Ascending aorta (tissue), 2 donors: ENCODE data around the gene MFSD6. TPM values are rescaled to one million over a fixed set of nuclear protein-coding genes. Genes with fewer than 3 reads are reported as not detected.

Experiments used
- DNase-seq, 2 donors: peaks; one replicate each; pipeline ENCODE4 v3.0.0-alpha.2; 2019; ENCODE audit warnings: low spot score in 2 of 2
- H3K27ac ChIP-seq, 2 donors: fragments of 200-600 bp; sonication (generic); one replicate each; pipeline ENCODE4 v1.5.1; 2016 to 2017; ENCODE audit warnings: mild to moderate bottlenecking in 1 of 2
- H3K27me3 ChIP-seq: fragments of 200-600 bp; sonication (generic); one replicate; pipeline ENCODE4 v1.5.1; 2017
- H3K36me3 ChIP-seq, 2 donors: fragments of 200-600 bp; sonication (generic); one replicate each; pipeline ENCODE4 v1.5.1; 2016
- H3K4me1 ChIP-seq, 2 donors: fragments of 200-600 bp; sonication (generic); one replicate each; pipeline ENCODE4 v1.5.1; 2016 to 2017; ENCODE audit warnings: mild to moderate bottlenecking in 1 of 2
- H3K4me3 ChIP-seq, 2 donors: fragments of 200-600 bp; sonication (generic); one replicate each; pipeline ENCODE4 v1.5.1; 2016 to 2017; ENCODE audit warnings: mild to moderate bottlenecking in 1 of 2
- H3K9me3 ChIP-seq, 2 donors: fragments of 200-600 bp; sonication (generic); one replicate each; pipeline ENCODE4 v1.5.1; 2016
- CTCF ChIP-seq, 3 experiments: fragments of 200-600 bp in 2 of 3; fragments of 450-650 bp in 1 of 3; sonication (generic) in 2 of 3; IDR thresholded peaks; one replicate each; pipeline ENCODE4 v1.5.1; 2016 to 2019; ENCODE audit warnings: antibody characterized with exemption in 3 of 3, mild to moderate bottlenecking in 1 of 3, moderate library complexity in 1 of 3
- intact Hi-C: fragments of 100-400 bp; cut with DNase I; formaldehyde crosslinking; loops from one replicate; pipeline ENCODE4 v1.15.1; 2023
- total RNA-seq: library from RNA; depleted of rRNA; stranded (reverse); fragments of >200 nt; gene quantifications from one replicate; pipeline ENCODE4 v1.1.0, GENCODE V29; 2016

MFSD6 gene
- total RNA-seq, 1 donor from 2014 or later, result 53.2 TPM

- no peaks in the 10 kb centered on the region for H3K36me3 ChIP-seq
- intact Hi-C loops, result no loop called here
- H3K27me3 ChIP-seq, result no peaks in the 10 kb centered on the region
- no peak for DNase-seq
- H3K4me3 ChIP-seq, result no peak overlapping the region
- H3K4me1 ChIP-seq, result no peaks in the 10 kb centered on the region
- no peaks in the 10 kb centered on the region for H3K9me3 ChIP-seq
- no peak overlapping the region for H3K27ac ChIP-seq
- no peak for TF ChIP-seq CTCF (IDR thresholded peaks at IDR 0.05)
Measured at GRCh38 chr2:190387422-190387821, 20.7 kb upstream of the MFSD6 start.

DNA sequence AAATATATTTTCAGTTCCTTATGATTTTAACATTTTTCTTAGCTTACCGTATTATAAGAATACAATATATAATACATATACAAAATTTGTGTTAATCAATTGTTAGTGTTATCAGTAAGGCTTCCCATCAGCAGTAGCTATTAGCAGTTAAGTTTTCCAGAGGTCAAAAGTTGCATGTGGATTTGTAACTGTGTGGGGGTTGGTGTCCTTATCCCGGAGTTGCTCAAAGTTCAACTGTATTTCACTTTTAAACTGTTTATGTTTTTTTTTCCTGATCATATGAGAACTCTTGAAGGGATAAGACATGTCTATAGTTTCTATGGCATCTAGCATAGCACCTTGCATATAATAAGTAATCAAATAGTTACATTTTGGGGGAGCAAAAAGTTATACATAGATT is 11.9 kb upstream of the MFSD6 start:
- no peak overlapping the region for H3K27ac ChIP-seq
- intact Hi-C loops, result no loop called here
- no peak overlapping the region for H3K4me3 ChIP-seq
- no peaks in the 10 kb centered on the region for H3K27me3 ChIP-seq
- no peak for TF ChIP-seq CTCF (IDR thresholded peaks at IDR 0.05)
- no peaks in the 10 kb centered on the region for H3K4me1 ChIP-seq
- no peaks in the 10 kb centered on the region for H3K36me3 ChIP-seq
- H3K9me3 ChIP-seq, result no peaks in the 10 kb centered on the region
- DNase-seq, result no peak

GRCh38 chr2:190402986-190403603 is 5.1 kb upstream of the MFSD6 start:
- peaks cover 0 to 5% of the 10 kb centered on the region in 2 donors for H3K4me1 ChIP-seq
- no peak overlapping the region for H3K27ac ChIP-seq
- DNase-seq, result no peak
- intact Hi-C loops, result no loop called here
- no peaks in the 10 kb centered on the region for H3K9me3 ChIP-seq
- H3K4me3 ChIP-seq, result no peak overlapping the region
- TF ChIP-seq CTCF (IDR thresholded peaks at IDR 0.05), result no peak
- H3K36me3 ChIP-seq, result no peaks in the 10 kb centered on the region
- H3K27me3 ChIP-seq, result no peaks in the 10 kb centered on the region

- no peaks in the 10 kb centered on the region for H3K9me3 ChIP-seq
- no peak for TF ChIP-seq CTCF (IDR thresholded peaks at IDR 0.05)
- no peak for DNase-seq
- H3K27ac ChIP-seq, result no peak overlapping the region
- peaks cover 0 to 8% of the 10 kb centered on the region in 2 donors for H3K4me1 ChIP-seq
- intact Hi-C loops, result no loop called here
- H3K4me3 ChIP-seq, result no peak overlapping the region
- H3K36me3 ChIP-seq, result no peaks in the 10 kb centered on the region
- no peaks in the 10 kb centered on the region for H3K27me3 ChIP-seq
Measured at GRCh38 chr2:190404487-190404886, 3.7 kb upstream of the MFSD6 start.

DNA sequence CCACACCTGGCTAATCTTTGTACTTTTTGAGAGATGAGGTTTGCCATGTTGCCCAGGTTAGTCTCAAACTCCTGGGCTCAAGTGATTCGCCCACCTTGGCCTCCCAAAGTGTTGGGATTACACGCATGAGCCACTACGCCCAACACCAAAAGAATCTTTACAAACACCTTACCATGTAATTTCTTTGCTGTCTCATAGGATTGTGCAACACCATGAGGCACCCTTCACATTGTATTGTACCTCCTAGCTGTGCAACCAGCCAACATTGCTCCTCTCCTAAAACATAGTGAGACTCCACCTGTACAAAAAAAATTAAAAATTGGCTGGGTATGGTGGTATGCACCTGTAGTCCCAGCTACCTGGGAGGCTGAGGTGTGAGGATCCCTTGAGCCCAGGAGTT is 3.1 kb upstream of the MFSD6 start:
- Histone ChIP-seq H3K27ac (no peak overlapping the region), H3K4me1 (peaks cover 0 to 8% of the 10 kb centered on the region in 2 donors), H3K36me3 (no peaks in the 10 kb centered on the region), H3K27me3 (no peaks in the 10 kb centered on the region), H3K9me3 (no peaks in the 10 kb centered on the region), H3K4me3 (no peak overlapping the region)
- DNase-seq, result no peak
- intact Hi-C loops, result no loop called here
- TF ChIP-seq CTCF (IDR thresholded peaks at IDR 0.05), result no peak

DNA sequence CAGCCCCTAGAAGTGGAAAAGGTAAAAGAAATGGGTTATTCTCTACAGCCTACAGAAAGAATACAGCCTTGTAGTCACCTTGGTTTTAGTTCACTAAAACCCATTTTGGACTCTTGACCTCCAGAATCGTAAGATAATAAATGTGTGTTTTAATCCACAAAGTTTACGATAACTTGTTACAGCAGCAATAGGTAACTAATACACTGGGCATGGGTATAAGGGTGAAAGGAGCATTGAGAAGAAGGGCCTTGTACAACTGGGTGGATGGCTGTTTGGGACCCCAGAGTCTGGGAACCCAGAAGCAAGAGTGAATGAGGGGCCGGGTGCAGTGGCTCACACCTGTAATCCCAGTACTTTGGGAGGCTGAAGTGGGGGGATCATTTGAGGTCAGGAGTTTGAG is 2.2 kb upstream of the MFSD6 start:
- Histone ChIP-seq H3K27ac (no peak overlapping the region), H3K27me3 (no peaks in the 10 kb centered on the region), H3K36me3 (no peaks in the 10 kb centered on the region), H3K4me3 (no peak overlapping the region), H3K9me3 (no peaks in the 10 kb centered on the region), H3K4me1 (peaks cover 0 to 8% of the 10 kb centered on the region in 2 donors)
- no peak for DNase-seq
- TF ChIP-seq CTCF (IDR thresholded peaks at IDR 0.05), result no peak
- intact Hi-C loops, result no loop called here
